Duodenal mucosa (tissue), 2 donors: ENCODE measurements around the gene FRY.

Source experiments
- H3K27ac ChIP-seq: one replicate; pipeline ENCODE4 v1.7.0; 2013; ENCODE audit warnings: low read depth, low read length
- H3K27me3 ChIP-seq, 2 donors: one replicate each; pipeline ENCODE4 v1.7.0; 2013; ENCODE audit warnings: low read length in 2 of 2, control low read depth in 1 of 2; ENCODE audit not compliant: insufficient read depth in 2 of 2, control insufficient read depth in 1 of 2
- H3K36me3 ChIP-seq, 2 donors: one replicate each; pipeline ENCODE4 v1.7.0; 2013; ENCODE audit warnings: low read length in 2 of 2, control low read depth in 1 of 2; ENCODE audit not compliant: insufficient read depth in 2 of 2, control insufficient read depth in 1 of 2
- H3K4me1 ChIP-seq, 2 donors: one replicate each; pipeline ENCODE4 v1.7.0; 2013; ENCODE audit warnings: low read length in 2 of 2, control low read depth in 1 of 2; ENCODE audit not compliant: insufficient read depth in 2 of 2, control insufficient read depth in 1 of 2
- H3K4me3 ChIP-seq, 2 donors: one replicate each; pipeline ENCODE4 v1.7.0; 2013; ENCODE audit warnings: low read length in 2 of 2, low read depth in 1 of 2
- H3K9ac ChIP-seq, 2 donors: one replicate each; pipeline ENCODE4 v1.7.0; 2013; ENCODE audit warnings: low read length in 2 of 2, low read depth in 1 of 2
- H3K9me3 ChIP-seq, 2 donors: one replicate each; pipeline ENCODE4 v1.7.0; 2013; ENCODE audit warnings: low read length in 2 of 2, control low read depth in 1 of 2; ENCODE audit not compliant: control insufficient read depth in 1 of 2

FRY gene

GRCh38 chr13:32340914-32341313, 309.3 kb downstream of the FRY start:
- Histone ChIP-seq H3K27me3 (no peaks in the 10 kb centered on the region), H3K36me3 (no peaks in the 10 kb centered on the region), H3K27ac (no peak overlapping the region), H3K4me1 (no peaks in the 10 kb centered on the region), H3K4me3 (no peak overlapping the region), H3K9me3 (no peaks in the 10 kb centered on the region), H3K9ac (no peak overlapping the region)

- H3K9ac ChIP-seq, result no peak overlapping the region
- no peak overlapping the region for H3K4me3 ChIP-seq
These were observed 316.1 kb downstream of the FRY start for GRCh38 chr13:32347651-32348050.

More at GRCh38 chr13:32347651-32348050, 316.1 kb downstream of the FRY start:
- H3K27ac ChIP-seq, result no peak overlapping the region
- no peaks in the 10 kb centered on the region for H3K27me3 ChIP-seq
- H3K36me3 ChIP-seq, result peaks cover 0 to 4% of the 10 kb centered on the region in 2 donors
- H3K4me1 ChIP-seq, result no peaks in the 10 kb centered on the region
- H3K9me3 ChIP-seq, result no peaks in the 10 kb centered on the region
